Nephron (organoid): ENCODE results near the gene SLC38A10.

Experiments used
- H3K27ac Mint-ChIP-seq, 3 experiments: 2 replicates each; pipeline ENCODE4 v1.8.0; 2020; ENCODE audit warnings: mixed read lengths in 3 of 3, mild to moderate bottlenecking in 2 of 3, moderate library complexity in 1 of 3
- H3K27me3 Mint-ChIP-seq: 2 replicates; pipeline ENCODE4 v1.8.0; 2021; ENCODE audit warnings: low read depth, mild to moderate bottlenecking, moderate library complexity, mixed read lengths
- H3K36me3 Mint-ChIP-seq: 2 replicates; pipeline ENCODE4 v1.8.0; 2020; ENCODE audit warnings: low read depth, mixed read lengths
- H3K4me1 Mint-ChIP-seq: 2 replicates; pipeline ENCODE4 v1.8.0; 2020; ENCODE audit warnings: mixed read lengths
- H3K4me3 Mint-ChIP-seq, 3 experiments: 2 replicates each; pipeline ENCODE4 v1.8.0; 2020; ENCODE audit warnings: mild to moderate bottlenecking in 3 of 3, mixed read lengths in 3 of 3, moderate library complexity in 2 of 3
- H3K9me3 Mint-ChIP-seq: 2 replicates; pipeline ENCODE4 v1.8.0; 2020; ENCODE audit warnings: mixed read lengths
- TF ChIP-seq, protein P1 (sequence below), 3 experiments: fragments of 200-600 bp; sonication (generic); IDR thresholded peaks; one replicate each; pipeline ENCODE4 v1.5.0; 2021; ENCODE audit warnings: antibody characterized with exemption in 3 of 3; ENCODE audit not compliant: unreplicated experiment in 3 of 3

SLC38A10 gene

GRCh38 chr17:81287152-81287551 lies 8.0 kb downstream of the SLC38A10 start:
- Mint-ChIP-seq H3K27me3 (no peaks in the 10 kb centered on the region), H3K4me3 (peak overlapping the region in 2 of 3 experiments; percentile 48 to 71), H3K9me3 (no peaks in the 10 kb centered on the region), H3K36me3 (peaks cover 19% of the 10 kb centered on the region), H3K4me1 (peaks cover 46% of the 10 kb centered on the region), H3K27ac (peak overlapping the region; percentile 94 to 97 (median 96))
- TF ChIP-seq, protein P1, sequence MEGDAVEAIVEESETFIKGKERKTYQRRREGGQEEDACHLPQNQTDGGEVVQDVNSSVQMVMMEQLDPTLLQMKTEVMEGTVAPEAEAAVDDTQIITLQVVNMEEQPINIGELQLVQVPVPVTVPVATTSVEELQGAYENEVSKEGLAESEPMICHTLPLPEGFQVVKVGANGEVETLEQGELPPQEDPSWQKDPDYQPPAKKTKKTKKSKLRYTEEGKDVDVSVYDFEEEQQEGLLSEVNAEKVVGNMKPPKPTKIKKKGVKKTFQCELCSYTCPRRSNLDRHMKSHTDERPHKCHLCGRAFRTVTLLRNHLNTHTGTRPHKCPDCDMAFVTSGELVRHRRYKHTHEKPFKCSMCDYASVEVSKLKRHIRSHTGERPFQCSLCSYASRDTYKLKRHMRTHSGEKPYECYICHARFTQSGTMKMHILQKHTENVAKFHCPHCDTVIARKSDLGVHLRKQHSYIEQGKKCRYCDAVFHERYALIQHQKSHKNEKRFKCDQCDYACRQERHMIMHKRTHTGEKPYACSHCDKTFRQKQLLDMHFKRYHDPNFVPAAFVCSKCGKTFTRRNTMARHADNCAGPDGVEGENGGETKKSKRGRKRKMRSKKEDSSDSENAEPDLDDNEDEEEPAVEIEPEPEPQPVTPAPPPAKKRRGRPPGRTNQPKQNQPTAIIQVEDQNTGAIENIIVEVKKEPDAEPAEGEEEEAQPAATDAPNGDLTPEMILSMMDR (IDR thresholded peaks at IDR 0.05; ENCODE audit: unreplicated experiment in 3 of 3), result no peak

GRCh38 chr17:81286491-81287145 lies 8.5 kb downstream of the SLC38A10 start:
- no peaks in the 10 kb centered on the region for H3K27me3 Mint-ChIP-seq
- peaks cover 19% of the 10 kb centered on the region for H3K36me3 Mint-ChIP-seq
- TF ChIP-seq, protein P1 (IDR thresholded peaks at IDR 0.05; ENCODE audit: unreplicated experiment in 3 of 3), result no peak
- peak overlapping the region; percentile 94 to 97 (median 96) for H3K27ac Mint-ChIP-seq
- H3K4me1 Mint-ChIP-seq, result peaks cover 46% of the 10 kb centered on the region
- H3K4me3 Mint-ChIP-seq, result peak overlapping the region; percentile 27 to 71 (median 48)
- no peaks in the 10 kb centered on the region for H3K9me3 Mint-ChIP-seq

DNA sequence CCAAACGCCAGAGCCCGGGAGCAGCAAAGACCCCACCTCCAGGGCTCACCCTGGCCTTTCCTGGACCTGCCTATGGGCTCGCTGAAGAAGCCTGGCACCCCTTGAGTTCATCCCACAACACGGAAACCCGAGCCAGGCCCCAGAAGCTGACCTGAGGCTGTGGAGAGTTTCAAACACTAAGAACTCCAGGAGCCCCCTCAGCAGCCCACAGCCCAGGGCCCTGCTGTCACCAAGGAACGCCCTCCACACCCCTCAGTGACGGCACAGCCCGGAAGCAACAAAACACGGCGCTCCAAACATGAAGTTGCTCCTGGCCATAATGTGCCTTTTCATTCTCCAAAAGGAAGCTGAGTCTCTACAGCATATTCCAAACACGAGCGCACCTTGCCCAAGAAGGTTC lies 9.2 kb downstream of the SLC38A10 start:
- TF ChIP-seq, protein P1 (IDR thresholded peaks at IDR 0.05; ENCODE audit: unreplicated experiment in 3 of 3), result no peak
- H3K4me3 Mint-ChIP-seq, result peak overlapping the region; percentile 62 to 77 (median 63)

GRCh38 chr17:81285179-81285878 lies 9.8 kb downstream of the SLC38A10 start:
- Mint-ChIP-seq H3K27me3 (no peaks in the 10 kb centered on the region), H3K4me3 (peak overlapping the region; percentile 62 to 77 (median 72)), H3K36me3 (peaks cover 18% of the 10 kb centered on the region), H3K27ac (peak overlapping the region; percentile 94 to 97 (median 96)), H3K4me1 (peaks cover 46% of the 10 kb centered on the region), H3K9me3 (no peaks in the 10 kb centered on the region)
- TF ChIP-seq, protein P1 (IDR thresholded peaks at IDR 0.05; ENCODE audit: unreplicated experiment in 3 of 3), result no peak

More for the DNA sequence above, 9.2 kb downstream of the SLC38A10 start:
- Mint-ChIP-seq H3K36me3 (peaks cover 17% of the 10 kb centered on the region), H3K27me3 (no peaks in the 10 kb centered on the region), H3K4me1 (peaks cover 46% of the 10 kb centered on the region), H3K9me3 (no peaks in the 10 kb centered on the region), H3K27ac (peak overlapping the region; percentile 94 to 97 (median 96))

GRCh38 chr17:81282876-81283275 lies 12.2 kb downstream of the SLC38A10 start:
- TF ChIP-seq, protein P1 (IDR thresholded peaks at IDR 0.05; ENCODE audit: unreplicated experiment in 3 of 3), result no peak
- H3K9me3 Mint-ChIP-seq, result no peaks in the 10 kb centered on the region
- peaks cover 17% of the 10 kb centered on the region for H3K36me3 Mint-ChIP-seq
- H3K27ac Mint-ChIP-seq, result no peak overlapping the region
- no peaks in the 10 kb centered on the region for H3K27me3 Mint-ChIP-seq
- H3K4me3 Mint-ChIP-seq, result no peak overlapping the region
- H3K4me1 Mint-ChIP-seq, result peaks cover 38% of the 10 kb centered on the region
